Stimulated activated CD4-positive, alpha-beta T cell treated with anti-CD3 and anti-CD28 coated beads, Interleukin-1b, Interleukin-23, amount 100 ng/mL, for 24 hours (primary cell): ENCODE results near the gene DEDD2.
"Not testable (repeated sequence)": the region's sequence is repeated elsewhere in the genome, so short reads cannot be mapped to it uniquely, and the experiment has no call there.

Experiments
- DNase-seq, 4 experiments: peaks; one replicate each; pipeline ENCODE4 v3.0.0-alpha.2; 2020; ENCODE audit warnings: low read depth in 4 of 4, low spot score in 1 of 4

Gene DEDD2

GRCh38 chr19:42217520-42218437, at the start of gene DEDD2:
DEDD2 (minus strand) TSS chr19:42217677; CDS start chr19:42217007, 670 bp downstream.
- DNase-seq: peak; percentile 97 to 99 (median 98)

GRCh38 chr19:42266928-42267603, 49.6 kb upstream of the DEDD2 start:
- not testable (repeated sequence) for DNase-seq

GRCh38 chr19:42266105-42266504, 48.6 kb upstream of the DEDD2 start:
- DNase-seq: not testable (repeated sequence)

GRCh38 chr19:42261763-42262162, 44.3 kb upstream of the DEDD2 start:
- DNase-seq: no peak

GRCh38 chr19:42257842-42258241, 40.4 kb upstream of the DEDD2 start:
- DNase-seq: not testable (repeated sequence)

GRCh38 chr19:42255766-42256745, 38.6 kb upstream of the DEDD2 start:
- no peak for DNase-seq

GRCh38 chr19:42254850-42255765, 37.6 kb upstream of the DEDD2 start, which contains the start of gene ERF:
ERF (minus strand) TSS chr19:42255128; CDS start chr19:42254999, 129 bp downstream.
- peak; percentile 85 to 94 (median 87) for DNase-seq

GRCh38 chr19:42254089-42254849, 36.8 kb upstream of the DEDD2 start:
- DNase-seq: peak; percentile 52 to 67 (median 63)

- DNase-seq: peak in 3 of 4 experiments; percentile 28 to 61 (median 41)
These were observed 36.0 kb upstream of the DEDD2 start for GRCh38 chr19:42253245-42254088.

- no peak for DNase-seq
These were observed 35.1 kb upstream of the DEDD2 start for GRCh38 chr19:42252365-42253244.

- DNase-seq: no peak
These were observed 34.3 kb upstream of the DEDD2 start for GRCh38 chr19:42251572-42252358.

- no peak for DNase-seq
These were observed 33.4 kb upstream of the DEDD2 start for GRCh38 chr19:42250666-42251531.

- DNase-seq: no peak
These were observed 32.7 kb upstream of the DEDD2 start for GRCh38 chr19:42250183-42250665.

GRCh38 chr19:42249769-42250168, 32.3 kb upstream of the DEDD2 start:
- DNase-seq: no peak

- no peak for DNase-seq
These were observed 31.8 kb upstream of the DEDD2 start for GRCh38 chr19:42249149-42249750.
